ENCODE data around the gene CDKL5.
"Not testable (repeated sequence)": the region's sequence is repeated elsewhere in the genome, so short reads cannot be mapped to it uniquely, and the experiment has no call there.

The CDKL5 gene

GRCh38 chrX:18577400-18577799, 152.0 kb downstream of the CDKL5 start:
- H3K36me3 ChIP-seq (replicated peaks): no peaks in the 10 kb centered on the region
- no peaks in the 10 kb centered on the region for H3K27me3 ChIP-seq (replicated peaks)
- DNase-seq: no peak
- no peak overlapping the region for H3K27ac ChIP-seq
- in situ Hi-C loops (cut with HindIII; ENCODE audit: low pct_ligation_motif_present, low sequenced_read_pairs): no loop called here
- H3K4me3 ChIP-seq (ENCODE audit: low read depth, low read length): no peak overlapping the region
- TF ChIP-seq CTCF (IDR thresholded peaks at IDR 0.05; ENCODE audit: low read depth, low read length, missing control alignments): no peak

- no peak overlapping the region for H3K27ac ChIP-seq
- TF ChIP-seq CTCF (IDR thresholded peaks at IDR 0.05; ENCODE audit: low read depth, low read length, missing control alignments): no peak
- H3K4me3 ChIP-seq (ENCODE audit: low read depth, low read length): no peak overlapping the region
- H3K36me3 ChIP-seq (replicated peaks): no peaks in the 10 kb centered on the region
- no peak for DNase-seq
- in situ Hi-C loops (cut with HindIII; ENCODE audit: low pct_ligation_motif_present, low sequenced_read_pairs): no loop called here
- no peaks in the 10 kb centered on the region for H3K27me3 ChIP-seq (replicated peaks)
These were observed 153.1 kb downstream of the CDKL5 start for GRCh38 chrX:18578546-18578945.

- in situ Hi-C loops (cut with HindIII; ENCODE audit: low pct_ligation_motif_present, low sequenced_read_pairs): no loop called here
- no peaks in the 10 kb centered on the region for H3K27me3 ChIP-seq (replicated peaks)
These were observed 154.1 kb downstream of the CDKL5 start for GRCh38 chrX:18579495-18579894.

GRCh38 chrX:18582910-18583493, 157.6 kb downstream of the CDKL5 start:
- in situ Hi-C loops (cut with HindIII; ENCODE audit: low pct_ligation_motif_present, low sequenced_read_pairs): no loop called here
- H3K36me3 ChIP-seq (replicated peaks): no peaks in the 10 kb centered on the region
- H3K27ac ChIP-seq: no peak overlapping the region
- H3K4me3 ChIP-seq (ENCODE audit: low read depth, low read length): no peak overlapping the region
- DNase-seq: no peak
- H3K27me3 ChIP-seq (replicated peaks): no peaks in the 10 kb centered on the region
- TF ChIP-seq CTCF (IDR thresholded peaks at IDR 0.05; ENCODE audit: low read depth, low read length, missing control alignments): no peak

More at GRCh38 chrX:18579495-18579894, 154.1 kb downstream of the CDKL5 start:
- TF ChIP-seq CTCF (IDR thresholded peaks at IDR 0.05; ENCODE audit: low read depth, low read length, missing control alignments): no peak
- Histone ChIP-seq H3K27ac (no peak overlapping the region), H3K36me3 (replicated peaks) (no peaks in the 10 kb centered on the region), H3K4me3 (ENCODE audit: low read depth, low read length) (no peak overlapping the region)
- DNase-seq: no peak

GRCh38 chrX:18589292-18589691, 163.9 kb downstream of the CDKL5 start:
- H3K27me3 ChIP-seq (replicated peaks); in situ Hi-C loops (cut with HindIII; ENCODE audit: low pct_ligation_motif_present, low sequenced_read_pairs); DNase-seq; H3K27ac ChIP-seq; H3K4me3 ChIP-seq (ENCODE audit: low read depth, low read length); H3K36me3 ChIP-seq (replicated peaks): not testable (repeated sequence)

- Histone ChIP-seq H3K4me3 (ENCODE audit: low read depth, low read length) (no peak overlapping the region), H3K27ac (no peak overlapping the region), H3K27me3 (replicated peaks) (no peaks in the 10 kb centered on the region), H3K36me3 (replicated peaks) (no peaks in the 10 kb centered on the region)
- in situ Hi-C loops (cut with HindIII; ENCODE audit: low pct_ligation_motif_present, low sequenced_read_pairs): no loop called here
- no peak for TF ChIP-seq CTCF (IDR thresholded peaks at IDR 0.05; ENCODE audit: low read depth, low read length, missing control alignments)
- no peak for DNase-seq
These were observed 166.4 kb downstream of the CDKL5 start for GRCh38 chrX:18591834-18592233.
